HG03558 (cell line): Measurements from ENCODE around the gene EIF4E.

Experiments
- ATAC-seq: cut with Tn5 transposase; IDR thresholded peaks from one replicate; pipeline ENCODE4 v1.9.1; 2021; ENCODE audit warnings: moderate number of reproducible peaks; ENCODE audit not compliant: unreplicated experiment; ENCODE audit errors: extremely low read depth

EIF4E gene

GRCh38 chr4:98928505-98929340 is at the start of gene EIF4E:
EIF4E (minus strand) TSS chr4:98929133; CDS start chr4:98929112, 21 bp downstream.
- ATAC-seq: peak; percentile 44

GRCh38 chr4:98977557-98977956 is 48.6 kb upstream of the EIF4E start:
- ATAC-seq: no peak

- ATAC-seq: no peak
Measured at GRCh38 chr4:98976716-98977115, 47.8 kb upstream of the EIF4E start.

GRCh38 chr4:98969878-98970785 is 41.2 kb upstream of the EIF4E start:
- ATAC-seq: no peak

GRCh38 chr4:98967786-98968329 is 38.9 kb upstream of the EIF4E start:
- ATAC-seq: no peak

GRCh38 chr4:98966926-98967325 is 38.0 kb upstream of the EIF4E start:
- ATAC-seq: no peak

- no peak for ATAC-seq
Measured at GRCh38 chr4:98963538-98964433, 34.9 kb upstream of the EIF4E start.

- no peak for ATAC-seq
Measured at GRCh38 chr4:98961770-98962169, 32.8 kb upstream of the EIF4E start.

- ATAC-seq: no peak
Measured at GRCh38 chr4:98959411-98959810, 30.5 kb upstream of the EIF4E start.

- ATAC-seq: no peak
Measured at GRCh38 chr4:98958065-98958464, 29.1 kb upstream of the EIF4E start.

GRCh38 chr4:98955229-98955628 is 26.3 kb upstream of the EIF4E start:
- ATAC-seq: no peak

GRCh38 chr4:98951710-98952109 is 22.8 kb upstream of the EIF4E start:
- ATAC-seq: no peak

GRCh38 chr4:98950925-98951324 is 22.0 kb upstream of the EIF4E start:
- no peak for ATAC-seq

- ATAC-seq: no peak
Measured at GRCh38 chr4:98946359-98946758, 17.4 kb upstream of the EIF4E start.

- ATAC-seq: no peak
Measured at GRCh38 chr4:98945297-98945850, 16.4 kb upstream of the EIF4E start.

- peak; percentile 41 for ATAC-seq
Measured at GRCh38 chr4:98939892-98940298, 11.0 kb upstream of the EIF4E start.

GRCh38 chr4:98939438-98939837 is 10.5 kb upstream of the EIF4E start:
- peak; percentile 36 for ATAC-seq

- no peak for ATAC-seq
Measured at GRCh38 chr4:98937986-98938720, 9.2 kb upstream of the EIF4E start.

GRCh38 chr4:98935633-98936032 is 6.7 kb upstream of the EIF4E start:
- no peak for ATAC-seq
